Stomach (tissue), 4 donors: ENCODE measurements around the gene GPR150.

Experiments used
- EP300 ChIP-seq: sonication (generic); formaldehyde crosslinking; IDR thresholded peaks from one replicate; pipeline ENCODE4 v1.6.1; 2017; ENCODE audit warnings: antibody characterized with exemption
- POLR2AphosphoS5 ChIP-seq, 3 donors: sonication (generic); formaldehyde crosslinking; IDR thresholded peaks; one replicate each; pipeline ENCODE4 v1.6.1; 2016; ENCODE audit warnings: antibody characterized with exemption in 3 of 3
- TF ChIP-seq, protein P1 (sequence below), 7 experiments: fragments of 450-650 bp in 4 of 7; fragments of 200-600 bp in 3 of 7; sonication (generic) in 3 of 7; IDR thresholded peaks; one replicate each; pipeline ENCODE4 v1.5.1; 2016 to 2019; ENCODE audit warnings: antibody characterized with exemption in 7 of 7, control low read depth in 2 of 7, mild to moderate bottlenecking in 1 of 7

DNA sequence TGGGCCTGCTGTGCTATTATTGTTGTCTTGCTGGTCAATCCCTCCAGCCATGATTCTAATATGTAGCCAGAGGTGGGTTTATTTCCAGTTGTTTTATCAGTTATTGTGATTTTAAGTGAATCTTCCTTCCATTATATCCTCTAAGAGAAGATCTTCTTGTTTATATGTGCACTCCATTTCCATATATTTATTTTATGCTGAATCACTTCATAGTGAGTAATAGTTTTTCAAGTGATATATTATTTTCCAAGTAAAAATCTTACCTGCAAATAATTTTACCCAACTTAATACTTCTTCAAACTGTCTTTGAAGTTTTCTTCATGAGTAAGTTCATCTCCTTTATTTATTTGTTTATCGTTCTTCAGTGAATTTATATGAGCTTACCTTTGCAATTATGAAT is 13.5 kb upstream of the GPR150 start:
- TF ChIP-seq, protein P1, sequence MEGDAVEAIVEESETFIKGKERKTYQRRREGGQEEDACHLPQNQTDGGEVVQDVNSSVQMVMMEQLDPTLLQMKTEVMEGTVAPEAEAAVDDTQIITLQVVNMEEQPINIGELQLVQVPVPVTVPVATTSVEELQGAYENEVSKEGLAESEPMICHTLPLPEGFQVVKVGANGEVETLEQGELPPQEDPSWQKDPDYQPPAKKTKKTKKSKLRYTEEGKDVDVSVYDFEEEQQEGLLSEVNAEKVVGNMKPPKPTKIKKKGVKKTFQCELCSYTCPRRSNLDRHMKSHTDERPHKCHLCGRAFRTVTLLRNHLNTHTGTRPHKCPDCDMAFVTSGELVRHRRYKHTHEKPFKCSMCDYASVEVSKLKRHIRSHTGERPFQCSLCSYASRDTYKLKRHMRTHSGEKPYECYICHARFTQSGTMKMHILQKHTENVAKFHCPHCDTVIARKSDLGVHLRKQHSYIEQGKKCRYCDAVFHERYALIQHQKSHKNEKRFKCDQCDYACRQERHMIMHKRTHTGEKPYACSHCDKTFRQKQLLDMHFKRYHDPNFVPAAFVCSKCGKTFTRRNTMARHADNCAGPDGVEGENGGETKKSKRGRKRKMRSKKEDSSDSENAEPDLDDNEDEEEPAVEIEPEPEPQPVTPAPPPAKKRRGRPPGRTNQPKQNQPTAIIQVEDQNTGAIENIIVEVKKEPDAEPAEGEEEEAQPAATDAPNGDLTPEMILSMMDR (IDR thresholded peaks at IDR 0.05) = no peak
- TF ChIP-seq POLR2AphosphoS5 (IDR thresholded peaks at IDR 0.05) (no peak), EP300 (no peak)
